OCI-M2 (cell line): ENCODE measurements around the gene OLFM3.

Experiments used
- DNase-seq: peaks from one replicate; lab custom pipeline; 2025; ENCODE audit not compliant: unreplicated experiment; lab: John Stamatoyannopoulos, UW

Gene OLFM3

GRCh38 chr1:101996825-101997465 is at the start of gene OLFM3:
Gene OLFM3 (minus strand): TSS chr1:101996926.
- DNase-seq = peak; percentile 26

GRCh38 chr1:102045752-102046151 is 49.0 kb upstream of the OLFM3 start:
- DNase-seq = no peak

GRCh38 chr1:102032534-102032933 is 35.8 kb upstream of the OLFM3 start:
- no peak for DNase-seq

DNA sequence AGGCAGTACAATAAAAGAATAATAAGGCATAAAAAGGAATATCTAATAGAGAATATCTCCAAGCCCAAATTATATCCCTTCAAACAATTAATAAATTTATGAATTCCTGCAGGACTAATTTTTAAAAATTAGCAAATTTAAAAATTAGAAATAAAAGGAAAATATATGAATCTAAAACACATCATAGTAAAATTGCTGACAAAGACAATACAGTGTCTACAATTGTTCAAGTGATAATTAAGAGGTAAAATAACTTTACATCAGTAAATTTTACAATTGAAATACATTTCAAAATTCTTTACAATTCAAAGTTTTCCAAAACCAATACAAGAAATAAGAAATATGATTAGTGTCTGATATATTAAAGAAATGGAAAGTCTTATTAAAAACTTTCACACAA is 22.8 kb upstream of the OLFM3 start:
- no peak for DNase-seq

GRCh38 chr1:102015728-102016127 is 19.0 kb upstream of the OLFM3 start:
- DNase-seq = no peak

GRCh38 chr1:102002057-102002456 is 5.3 kb upstream of the OLFM3 start:
- DNase-seq = no peak

- DNase-seq = no peak
Measured at GRCh38 chr1:101995984-101996745, 561 bp downstream of the OLFM3 start.

GRCh38 chr1:101993710-101994109 is 3.0 kb downstream of the OLFM3 start:
- no peak for DNase-seq

GRCh38 chr1:101992821-101993575 is 3.7 kb downstream of the OLFM3 start:
- DNase-seq = no peak

DNA sequence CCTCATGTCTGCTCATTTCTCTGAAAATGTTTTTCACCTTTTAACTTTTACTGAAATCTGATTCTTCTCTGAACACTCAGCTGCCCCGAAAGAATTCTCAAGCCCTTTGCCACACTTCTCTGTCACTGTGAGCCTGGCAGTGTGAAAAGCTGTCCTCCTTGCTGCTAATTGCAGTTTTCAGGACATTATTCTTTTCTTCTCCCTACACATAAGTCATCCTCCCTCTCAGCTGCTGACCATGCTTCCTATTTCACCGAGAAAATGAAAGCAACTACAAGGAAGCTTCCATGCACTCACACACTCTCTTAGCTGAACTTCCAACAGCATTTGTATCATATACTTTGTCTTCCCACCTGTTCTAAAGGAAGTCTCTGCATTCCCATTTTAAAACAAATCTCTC is 15.8 kb downstream of the OLFM3 start:
- no peak for DNase-seq

- no peak for DNase-seq
Measured at GRCh38 chr1:101977266-101977665, 19.5 kb downstream of the OLFM3 start.

DNA sequence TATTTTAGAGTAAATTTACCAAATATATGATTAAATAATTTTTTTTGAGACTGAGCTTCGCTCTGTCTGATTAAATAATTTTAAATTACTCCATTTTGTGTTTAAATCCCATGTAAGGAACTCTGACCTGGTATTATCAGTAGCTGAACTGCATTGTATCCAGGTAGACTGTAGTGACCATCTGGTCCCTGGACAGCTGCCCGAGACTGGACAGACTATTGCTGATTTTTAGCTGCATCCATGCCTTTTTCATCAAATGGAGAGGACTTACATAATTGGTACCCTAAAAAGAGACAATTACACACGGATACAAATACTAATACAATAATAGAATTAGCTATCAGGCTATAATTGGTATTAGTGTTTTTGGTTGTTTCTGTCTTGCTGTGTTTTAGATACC is 20.6 kb downstream of the OLFM3 start:
- no peak for DNase-seq

DNA sequence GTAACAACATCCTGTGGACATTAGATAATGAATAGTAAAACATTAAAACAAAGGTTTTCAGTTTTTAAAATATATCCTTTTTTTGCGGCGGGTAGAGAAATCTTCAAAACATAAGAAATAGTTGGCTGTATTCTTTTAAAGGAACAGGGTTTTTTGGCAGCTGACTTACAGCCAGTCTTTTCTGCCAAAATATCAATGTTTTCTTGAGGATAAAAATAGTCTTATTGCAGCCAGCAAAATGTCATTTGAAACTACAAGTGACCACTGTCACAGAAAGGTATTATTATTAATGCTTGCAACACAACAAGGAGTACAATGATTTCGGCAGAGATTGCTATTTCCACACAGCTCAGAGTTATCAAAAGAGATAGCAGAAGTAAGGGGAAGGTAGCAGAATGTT is 21.4 kb downstream of the OLFM3 start:
- DNase-seq = no peak

DNA sequence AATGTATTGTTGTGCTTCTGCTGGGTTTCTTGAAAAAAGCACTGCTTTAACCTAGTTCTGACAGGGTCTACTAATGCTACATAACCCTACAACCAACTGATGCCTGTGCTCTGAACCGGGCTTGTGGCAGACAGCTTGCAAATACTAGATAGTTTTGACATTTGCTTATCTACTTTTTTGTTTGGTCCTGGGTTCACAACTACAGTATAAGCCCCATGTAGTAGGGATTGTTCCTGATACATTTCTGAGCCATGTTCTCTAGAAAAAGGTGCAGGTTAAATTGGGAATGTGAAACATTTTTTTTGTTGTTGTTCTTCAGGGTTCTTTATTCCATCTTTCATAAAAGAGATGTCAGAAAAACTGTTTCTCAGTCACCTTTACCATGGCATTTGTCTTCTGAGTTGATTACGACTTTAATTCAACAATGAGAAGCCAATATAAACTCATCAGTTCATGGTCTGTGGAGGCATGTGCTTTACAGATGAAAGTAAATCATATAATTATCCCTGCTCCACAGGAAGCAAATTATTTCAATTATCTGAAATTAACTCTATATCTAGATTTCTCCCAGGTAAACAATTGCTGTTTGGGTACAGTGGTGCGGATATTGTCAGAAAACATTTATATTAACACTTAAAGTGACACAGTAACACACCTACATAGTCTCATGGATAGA is 22.0 kb downstream of the OLFM3 start:
- no peak for DNase-seq

- no peak for DNase-seq
Measured at GRCh38 chr1:101971304-101971703, 25.4 kb downstream of the OLFM3 start.

DNA sequence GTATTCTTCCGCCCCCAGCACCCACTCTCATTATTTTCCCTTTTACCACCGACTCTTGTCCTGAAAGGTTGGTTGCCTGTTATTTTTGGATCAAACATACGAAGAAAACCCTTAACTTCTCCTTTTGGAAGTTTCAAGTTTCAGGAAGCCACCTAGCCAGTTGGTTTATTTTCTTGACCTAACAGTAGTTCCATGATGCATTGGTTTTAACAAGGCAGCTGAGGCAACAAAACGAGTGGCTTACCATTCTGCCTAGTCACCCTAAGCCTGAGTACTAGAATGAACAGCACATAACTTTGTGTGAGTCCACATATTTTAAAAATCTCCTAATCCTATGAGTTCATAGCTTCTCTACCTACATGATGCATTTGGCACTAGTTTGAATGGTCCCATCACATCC is 28.9 kb downstream of the OLFM3 start:
- DNase-seq = no peak

GRCh38 chr1:101965341-101965740 is 31.4 kb downstream of the OLFM3 start:
- no peak for DNase-seq

DNA sequence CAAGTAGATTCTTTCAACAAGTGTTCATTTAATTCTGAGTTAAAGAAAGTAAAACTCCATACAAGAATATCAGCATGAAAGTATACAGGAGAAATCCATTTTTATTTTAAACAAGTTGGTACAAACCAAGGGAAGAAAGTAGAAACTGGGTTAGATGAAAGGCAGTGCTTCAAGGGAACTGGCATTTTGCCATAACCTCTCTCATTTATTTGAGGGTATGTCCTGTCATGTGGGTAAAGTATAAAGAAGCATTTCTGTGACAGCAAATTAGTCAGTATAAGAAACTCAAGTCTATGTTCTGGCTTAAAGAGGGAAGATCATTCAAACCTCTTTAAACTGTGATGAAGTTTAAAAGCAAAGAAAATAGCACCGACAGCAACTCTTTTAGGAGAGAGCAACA is 32.0 kb downstream of the OLFM3 start:
- no peak for DNase-seq

GRCh38 chr1:101960142-101960541 is 36.6 kb downstream of the OLFM3 start:
- no peak for DNase-seq

- no peak for DNase-seq
Measured at GRCh38 chr1:101959456-101959855, 37.3 kb downstream of the OLFM3 start.

- no peak for DNase-seq
Measured at GRCh38 chr1:101957771-101958170, 39.0 kb downstream of the OLFM3 start.
